ENCODE data around the gene KIF22.

DNA sequence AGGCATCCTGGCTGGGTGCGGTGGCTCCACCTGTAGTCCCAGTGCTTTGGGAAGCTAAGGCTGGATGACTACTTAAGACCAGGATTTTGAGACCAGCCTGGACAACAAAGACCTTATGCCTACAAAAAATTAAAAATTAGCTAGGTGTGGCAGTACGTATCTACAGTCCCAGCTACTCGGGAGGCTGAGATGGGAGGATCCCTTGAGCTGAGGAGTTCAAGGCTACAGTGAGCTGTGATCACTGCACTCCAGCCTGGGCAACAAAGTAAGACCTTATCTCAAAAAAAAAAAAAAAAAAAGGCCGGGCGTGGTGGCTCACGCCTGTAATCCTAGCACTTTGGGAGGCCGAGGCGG, 35.8 kb downstream of the KIF22 start:
- TF ChIP-seq, protein P1, sequence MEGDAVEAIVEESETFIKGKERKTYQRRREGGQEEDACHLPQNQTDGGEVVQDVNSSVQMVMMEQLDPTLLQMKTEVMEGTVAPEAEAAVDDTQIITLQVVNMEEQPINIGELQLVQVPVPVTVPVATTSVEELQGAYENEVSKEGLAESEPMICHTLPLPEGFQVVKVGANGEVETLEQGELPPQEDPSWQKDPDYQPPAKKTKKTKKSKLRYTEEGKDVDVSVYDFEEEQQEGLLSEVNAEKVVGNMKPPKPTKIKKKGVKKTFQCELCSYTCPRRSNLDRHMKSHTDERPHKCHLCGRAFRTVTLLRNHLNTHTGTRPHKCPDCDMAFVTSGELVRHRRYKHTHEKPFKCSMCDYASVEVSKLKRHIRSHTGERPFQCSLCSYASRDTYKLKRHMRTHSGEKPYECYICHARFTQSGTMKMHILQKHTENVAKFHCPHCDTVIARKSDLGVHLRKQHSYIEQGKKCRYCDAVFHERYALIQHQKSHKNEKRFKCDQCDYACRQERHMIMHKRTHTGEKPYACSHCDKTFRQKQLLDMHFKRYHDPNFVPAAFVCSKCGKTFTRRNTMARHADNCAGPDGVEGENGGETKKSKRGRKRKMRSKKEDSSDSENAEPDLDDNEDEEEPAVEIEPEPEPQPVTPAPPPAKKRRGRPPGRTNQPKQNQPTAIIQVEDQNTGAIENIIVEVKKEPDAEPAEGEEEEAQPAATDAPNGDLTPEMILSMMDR (IDR thresholded peaks at IDR 0.05): no peak
- no peak for TF ChIP-seq POLR2A (IDR thresholded peaks at IDR 0.05)

Measured in heart left ventricle (tissue), 13 donors.